GM19397 (cell line): Measurements from ENCODE around the gene ARHGAP21.

Source experiments
- ATAC-seq: cut with Tn5 transposase; IDR thresholded peaks from one replicate; pipeline ENCODE4 v1.9.1; 2021; ENCODE audit warnings: mild to moderate bottlenecking, moderate library complexity; ENCODE audit not compliant: unreplicated experiment

ARHGAP21 gene

DNA sequence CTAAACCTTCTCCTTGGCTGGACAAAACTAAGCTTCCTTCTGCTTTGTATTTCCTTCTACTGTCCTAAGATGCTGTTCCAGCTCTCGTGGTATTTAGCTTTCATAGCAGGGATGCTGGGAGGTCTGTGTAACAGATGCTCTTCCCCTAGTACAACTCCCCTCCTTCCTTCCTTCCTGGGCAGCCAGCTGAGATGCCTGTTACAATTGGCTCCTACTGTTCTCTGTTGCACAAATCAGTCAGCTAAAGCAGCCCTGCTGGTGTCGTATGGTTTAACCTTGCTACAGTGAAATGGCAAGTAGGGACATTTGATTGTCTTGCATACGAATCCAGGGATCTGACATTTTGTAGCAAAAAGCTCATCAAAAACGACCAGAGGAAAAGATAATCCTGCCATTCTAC lies 143.8 kb downstream of the ARHGAP21 start:
- ATAC-seq: no peak

DNA sequence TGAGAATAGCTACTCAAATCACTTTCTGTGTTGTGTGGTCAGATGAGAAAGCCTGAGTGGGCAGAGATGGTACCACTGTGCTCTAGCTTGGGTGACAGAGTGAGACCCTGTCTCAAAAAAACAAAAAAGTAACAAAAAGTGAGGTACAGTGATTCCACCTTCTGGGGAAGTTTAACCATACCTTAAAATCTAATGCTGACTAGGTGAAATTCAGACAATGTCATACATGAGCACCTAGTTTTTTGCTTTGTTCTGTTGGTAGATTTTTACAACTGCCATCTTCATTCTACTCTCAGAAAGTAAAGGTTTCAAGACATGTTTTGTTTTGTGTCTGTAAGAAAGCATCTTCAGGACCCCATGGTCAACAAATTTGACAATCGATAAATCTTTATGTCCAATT lies 144.2 kb downstream of the ARHGAP21 start:
- ATAC-seq: no peak

DNA sequence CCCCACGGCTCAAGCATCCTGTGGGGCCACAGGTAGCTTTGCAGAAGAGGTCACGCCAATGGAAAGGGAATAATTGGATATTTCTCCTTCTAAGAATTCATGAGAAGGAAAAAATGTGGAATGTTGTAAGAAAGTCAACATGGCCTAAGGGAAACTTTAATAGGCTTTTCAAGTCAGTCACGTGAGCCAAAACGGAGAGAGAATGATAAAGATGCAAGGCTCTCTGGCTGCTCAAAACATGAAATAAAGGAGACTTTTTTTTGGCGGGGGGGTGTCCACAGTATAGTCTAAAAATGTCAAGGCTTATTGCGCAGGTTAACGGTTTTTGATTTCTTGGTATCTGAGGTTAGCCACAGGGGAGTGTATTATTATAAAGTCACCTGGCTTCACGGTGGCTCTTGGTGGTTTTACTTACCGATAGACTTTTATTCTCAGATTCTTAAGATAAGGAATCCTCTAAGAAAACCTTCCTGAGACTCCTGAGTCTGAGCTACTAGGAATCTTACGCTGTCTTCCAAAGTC lies 148.1 kb downstream of the ARHGAP21 start:
- ATAC-seq: no peak

DNA sequence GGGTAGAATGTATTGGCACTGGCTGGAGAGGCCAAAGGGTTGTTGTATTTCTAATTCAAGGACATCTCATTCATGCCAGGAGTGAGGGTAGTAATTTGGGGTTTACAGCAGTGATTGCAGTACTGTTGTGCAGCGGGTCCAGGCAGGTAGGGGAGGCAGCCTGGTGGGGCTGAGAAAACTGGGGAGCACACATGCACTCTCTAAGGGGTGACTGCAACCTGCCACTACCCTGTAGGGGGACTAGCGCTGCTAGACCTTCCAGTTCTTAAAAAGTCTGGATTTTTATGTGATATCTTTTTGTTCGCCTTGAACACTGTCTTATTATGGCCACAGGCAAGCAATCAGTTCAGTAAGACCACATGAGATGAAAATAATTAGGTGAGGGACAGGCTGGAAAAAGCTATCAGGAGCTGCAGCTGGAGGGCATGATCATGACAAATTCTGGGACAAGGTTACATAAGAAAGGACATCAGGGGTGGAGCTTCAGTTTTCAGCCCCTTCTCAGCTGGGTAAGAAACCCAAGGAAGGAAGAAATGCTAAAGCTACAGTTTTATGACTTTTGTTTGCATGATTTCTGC lies 149.0 kb downstream of the ARHGAP21 start:
- no peak for ATAC-seq

DNA sequence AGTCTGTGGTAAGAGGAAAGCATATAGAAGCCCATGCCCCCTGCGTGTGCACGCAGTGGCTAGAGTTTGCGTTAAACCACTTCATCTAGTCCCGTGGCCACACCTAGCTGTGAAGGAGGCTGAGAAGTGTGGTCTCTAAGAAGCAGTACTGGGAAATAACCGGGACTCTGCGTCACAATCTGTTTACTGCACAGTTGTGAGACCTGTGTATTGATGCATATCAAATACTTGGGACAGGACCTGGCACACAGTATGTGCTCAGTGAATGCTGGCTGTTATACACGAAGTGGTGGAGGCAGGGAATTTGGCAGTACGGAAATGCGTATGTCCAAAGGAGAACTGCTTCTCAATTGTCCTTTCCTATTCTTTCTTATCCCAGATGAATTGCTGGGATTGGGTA lies 149.5 kb downstream of the ARHGAP21 start:
- no peak for ATAC-seq

DNA sequence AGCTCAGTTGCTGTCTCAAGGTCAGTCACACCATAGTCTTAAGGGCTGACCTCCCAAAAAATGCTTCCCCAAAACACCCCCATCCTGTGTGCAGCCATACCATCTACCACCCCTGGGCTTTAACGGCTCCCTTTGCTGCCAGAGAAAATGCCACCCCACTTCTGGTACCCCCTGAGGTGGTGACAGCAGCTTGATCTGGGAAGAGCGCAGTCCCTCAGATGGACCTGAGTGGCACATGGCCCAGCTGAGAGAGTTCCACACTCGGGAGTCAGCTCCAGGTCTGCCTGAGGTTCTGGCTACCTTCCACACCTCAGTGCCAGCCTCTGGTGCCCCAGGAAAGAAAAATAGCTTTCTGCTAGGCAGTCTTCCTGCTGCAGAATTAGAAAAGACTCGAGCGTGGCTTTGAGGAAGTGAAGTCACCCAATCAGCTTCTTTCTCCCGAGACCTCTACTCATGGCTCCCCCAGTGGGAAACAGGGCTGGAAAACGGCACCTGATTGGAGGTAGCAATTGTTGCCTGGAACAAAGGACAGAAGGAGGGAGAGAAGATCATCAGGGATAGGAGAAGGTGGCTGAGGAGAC lies 151.7 kb downstream of the ARHGAP21 start:
- ATAC-seq: no peak

DNA sequence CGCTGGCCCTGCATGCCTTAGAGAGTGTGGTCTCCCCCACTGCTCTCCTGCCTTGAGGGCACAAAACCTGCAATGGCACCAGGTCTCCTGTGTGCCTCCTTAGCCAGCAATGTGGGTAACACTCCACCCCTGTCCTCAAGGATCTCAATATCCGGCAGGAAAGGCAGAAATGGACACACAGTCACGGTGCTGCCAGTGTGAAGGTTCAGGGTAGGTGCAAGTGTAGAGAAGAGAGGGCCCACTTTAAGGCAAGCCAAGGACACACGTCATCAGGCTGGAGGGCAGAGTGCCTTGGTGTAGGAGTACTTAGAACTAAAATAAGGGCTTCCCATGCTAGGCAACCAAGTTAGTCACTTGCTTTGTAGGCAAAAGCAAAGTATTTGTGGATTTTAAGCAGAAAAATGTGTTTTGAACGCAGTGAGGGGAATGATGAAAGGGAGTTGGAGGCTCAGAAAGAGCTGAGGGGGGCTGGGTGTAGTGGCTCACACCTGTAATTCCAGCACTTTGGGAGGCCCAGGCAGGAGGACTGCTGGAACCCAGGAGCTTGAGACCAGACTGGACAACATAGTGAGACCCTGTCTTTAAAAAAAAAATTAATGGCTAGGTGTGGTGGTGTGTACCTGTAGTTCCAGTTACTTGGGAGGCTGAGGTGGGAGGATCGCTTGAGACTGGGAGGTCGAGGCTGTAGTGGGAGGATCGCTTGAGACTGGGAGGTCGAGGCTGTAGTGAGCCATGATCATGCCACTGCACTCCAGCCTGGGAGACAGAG lies 152.8 kb downstream of the ARHGAP21 start:
- ATAC-seq: no peak

DNA sequence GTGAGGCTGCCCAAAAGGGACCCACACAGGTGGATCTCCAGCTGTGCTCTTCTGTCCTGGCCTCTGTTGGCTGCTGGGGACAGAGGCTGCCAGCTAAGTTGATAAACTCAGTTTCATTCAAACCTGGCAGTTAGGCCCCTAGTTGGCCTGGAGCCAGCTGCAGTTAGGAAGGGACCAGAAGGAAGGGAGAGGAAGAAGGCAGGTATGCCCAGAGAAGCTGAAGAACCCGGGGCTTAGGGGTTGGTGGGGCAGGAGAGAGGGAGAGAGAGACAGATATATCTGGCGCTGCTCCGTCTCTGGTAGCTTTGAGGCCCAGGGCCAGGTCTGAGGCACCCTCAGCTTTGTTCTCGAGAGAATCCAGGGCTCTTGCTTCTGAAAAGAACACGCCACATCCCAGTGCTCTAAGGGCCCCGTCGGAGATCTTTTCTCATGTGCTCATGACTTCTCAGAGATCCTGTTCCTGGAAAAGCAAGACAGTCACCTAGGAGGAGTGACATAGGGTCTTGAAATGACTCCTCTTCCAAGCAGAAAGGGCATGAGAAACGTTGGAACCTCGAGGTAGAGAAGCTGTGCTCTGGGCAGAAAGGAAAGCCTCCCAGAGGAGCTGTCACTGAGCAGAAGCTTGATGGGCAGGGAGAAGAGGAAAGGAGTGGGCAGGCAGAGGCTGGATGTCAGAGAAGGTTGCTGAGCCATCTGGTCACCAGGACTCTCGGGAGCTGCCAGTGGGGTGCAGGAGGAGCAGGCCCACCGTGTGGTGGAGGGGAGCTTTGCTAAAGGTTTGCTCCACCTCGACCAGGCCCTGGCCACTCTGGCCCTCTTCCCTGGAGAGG lies 153.6 kb downstream of the ARHGAP21 start:
- ATAC-seq: no peak

DNA sequence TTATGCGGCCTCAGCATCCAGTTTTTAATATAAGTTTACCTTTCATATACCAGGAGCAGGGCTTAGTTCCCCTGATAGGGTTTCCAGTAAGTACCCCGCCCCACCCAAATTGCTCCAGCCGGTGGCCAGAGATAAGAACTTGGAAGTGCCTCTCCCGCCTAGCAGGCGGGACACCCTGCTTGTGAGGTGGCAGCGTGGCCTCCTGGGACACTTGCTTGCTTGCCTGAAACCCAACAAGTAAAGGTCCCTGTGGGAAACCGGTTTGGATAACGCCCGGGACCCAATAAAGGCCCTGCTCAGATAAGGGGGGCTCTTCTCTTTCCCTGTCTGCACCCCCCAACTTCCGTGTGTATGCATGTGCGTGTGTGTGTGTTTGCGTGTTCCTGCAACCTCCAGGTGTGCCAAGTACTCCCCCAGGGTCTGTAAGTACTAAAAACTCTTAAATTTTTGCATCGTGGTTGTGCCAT lies 154.3 kb downstream of the ARHGAP21 start:
- ATAC-seq: no peak

DNA sequence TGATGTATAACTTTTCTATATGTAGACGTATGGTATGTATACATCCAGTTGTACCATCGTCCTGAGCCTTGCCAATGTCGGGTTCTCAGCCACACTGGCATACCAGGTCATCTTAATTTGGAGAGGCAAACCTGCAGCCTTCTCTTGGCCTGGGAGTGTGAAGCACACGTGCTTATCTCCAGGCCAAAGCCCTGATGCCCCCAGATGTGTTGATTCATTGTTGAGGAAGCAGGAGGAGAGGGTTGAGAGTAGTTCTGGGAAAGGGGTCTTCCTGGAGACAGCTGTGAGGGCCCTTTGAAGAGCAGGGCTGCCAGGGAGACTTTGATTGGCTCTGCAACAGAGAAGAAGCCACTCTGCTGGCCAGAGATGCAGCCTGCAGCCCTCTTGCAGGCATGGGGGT lies 155.6 kb downstream of the ARHGAP21 start:
- no peak for ATAC-seq

DNA sequence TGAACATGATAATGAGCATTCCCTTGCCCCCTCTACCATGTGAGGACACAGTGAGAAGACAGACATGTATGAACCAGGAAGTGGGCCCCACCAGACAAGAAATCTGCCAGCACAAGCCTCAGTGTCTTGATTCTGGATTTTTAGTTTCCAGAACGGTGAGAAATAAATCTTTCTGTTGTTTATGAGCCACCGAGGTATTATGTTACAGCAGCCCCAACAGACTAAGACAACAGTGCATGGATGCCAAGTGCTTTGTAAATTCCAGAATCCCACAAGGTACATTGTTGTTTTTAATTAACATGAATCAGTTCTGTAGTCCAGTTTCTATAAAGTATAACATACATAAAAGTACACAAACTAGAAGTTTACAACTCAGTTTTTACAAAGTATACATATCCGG lies 162.2 kb downstream of the ARHGAP21 start:
- no peak for ATAC-seq

DNA sequence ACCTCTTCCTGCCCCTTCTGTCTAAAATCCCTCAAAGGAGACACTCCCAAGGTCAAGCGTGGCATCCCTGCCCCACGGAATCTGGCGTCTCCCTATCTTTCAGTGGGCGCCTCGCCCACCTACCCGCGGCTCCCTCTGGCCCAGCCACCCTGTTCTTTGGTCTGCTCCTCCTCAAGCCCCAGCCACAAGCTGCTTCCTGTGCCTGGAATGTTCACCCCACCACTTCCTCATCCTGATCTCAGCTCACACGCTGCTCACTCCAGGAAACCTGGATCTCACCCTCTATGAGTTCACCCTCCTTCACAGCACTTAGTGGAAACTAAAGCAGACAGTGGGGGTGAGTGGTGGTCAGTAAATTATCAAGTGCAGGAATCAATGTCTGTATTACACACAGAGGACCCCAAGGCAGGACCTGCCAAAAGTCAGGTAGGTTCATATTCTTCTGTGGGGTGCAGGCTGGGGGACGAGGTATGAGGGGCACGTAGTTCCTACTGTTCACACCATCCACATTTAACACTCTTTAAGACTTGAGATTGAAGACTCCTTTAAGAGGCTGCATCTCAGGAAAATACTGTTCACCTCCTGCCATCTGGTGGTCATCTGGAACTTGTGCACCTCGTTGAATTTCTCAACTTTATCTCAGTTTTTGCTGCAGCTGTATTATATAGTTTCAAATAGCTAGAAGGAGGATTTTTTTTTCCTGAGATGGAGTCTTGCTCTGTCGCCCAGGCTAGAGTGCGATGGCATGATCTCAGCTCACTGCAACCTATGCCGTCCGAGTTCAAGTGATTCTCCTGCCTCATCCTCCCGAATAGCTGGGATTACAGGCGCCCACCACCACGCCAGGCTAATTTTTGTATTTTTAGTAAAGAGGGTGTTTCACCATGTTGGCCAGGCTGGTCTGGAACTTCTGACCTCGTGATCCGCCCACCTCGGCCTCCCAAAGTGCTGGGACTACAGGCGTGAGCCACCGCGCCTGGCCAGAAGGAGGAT lies 166.6 kb downstream of the ARHGAP21 start:
- no peak for ATAC-seq

DNA sequence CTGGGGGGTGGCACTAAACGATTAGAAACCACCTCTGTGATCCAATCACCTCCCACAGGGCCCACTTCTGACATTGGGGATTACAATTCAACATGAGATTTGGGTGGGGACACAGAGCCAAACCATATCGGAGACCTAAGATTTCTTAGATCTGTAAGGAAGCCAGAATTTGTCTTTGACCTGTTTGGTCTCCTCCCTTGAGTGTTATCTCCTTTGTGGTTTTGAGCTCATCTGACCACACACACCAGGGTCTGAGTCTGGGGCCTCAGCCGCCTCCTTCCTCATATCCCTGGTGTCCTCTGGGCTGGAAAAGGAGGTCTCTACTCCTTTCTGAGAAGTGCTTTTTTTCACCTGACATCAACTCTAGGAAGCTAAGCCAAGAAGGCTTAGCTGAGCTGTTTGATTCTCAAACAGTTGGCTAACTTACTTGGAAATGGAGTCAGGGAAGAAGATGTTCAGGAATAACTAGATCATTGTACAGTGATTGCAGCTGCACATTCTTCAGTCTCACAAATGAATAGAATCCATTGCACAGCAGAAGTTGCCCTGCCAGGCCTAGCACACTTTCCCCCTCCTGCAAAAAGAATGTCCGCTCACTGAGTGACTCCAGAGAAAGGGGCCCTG lies 167.4 kb downstream of the ARHGAP21 start:
- no peak for ATAC-seq

DNA sequence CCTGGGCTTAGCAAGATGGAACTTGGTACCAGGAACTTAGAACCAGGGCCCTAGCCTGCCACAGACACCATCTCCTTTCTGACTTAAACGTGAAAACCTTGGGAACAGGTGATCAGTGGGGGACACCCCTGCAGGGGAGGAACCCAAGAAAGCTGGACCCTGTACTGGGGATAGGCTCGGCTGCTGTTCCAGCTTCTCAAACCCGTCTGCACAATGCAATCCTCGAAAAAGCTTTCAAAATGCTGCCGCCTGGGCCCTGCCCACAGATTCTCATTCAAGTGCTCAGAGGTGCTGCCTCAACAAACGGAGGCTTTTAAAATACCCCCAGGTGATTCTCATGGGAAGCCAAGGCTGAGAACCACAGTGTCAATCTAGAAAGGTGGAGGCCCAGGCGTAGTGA lies 169.7 kb downstream of the ARHGAP21 start:
- no peak for ATAC-seq

DNA sequence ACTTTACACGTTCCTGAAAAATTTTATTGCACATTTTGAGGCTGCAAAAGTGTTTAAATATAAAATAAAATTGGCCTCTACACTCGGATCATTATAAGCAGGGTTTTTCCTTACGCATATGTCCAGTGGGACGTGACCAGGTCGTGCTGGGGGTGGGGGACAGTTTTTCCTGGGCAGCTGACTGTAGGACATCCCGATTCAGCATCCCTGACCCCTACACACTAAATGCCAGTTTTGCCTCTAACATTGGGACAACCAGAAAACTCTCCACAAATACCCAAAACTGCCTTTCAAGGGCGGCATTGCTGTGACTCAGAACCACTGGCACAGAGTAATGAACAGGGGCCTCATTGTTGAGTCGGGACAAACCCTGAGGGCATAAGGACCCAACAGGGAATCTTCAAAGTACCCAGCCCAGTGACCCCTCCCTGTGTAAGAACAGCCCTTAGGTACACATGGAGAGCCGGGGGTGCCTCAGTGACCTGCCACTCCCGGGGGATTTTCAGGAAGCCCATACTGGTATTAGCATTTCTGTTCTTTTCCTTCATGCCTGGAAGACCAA lies 170.6 kb downstream of the ARHGAP21 start:
- no peak for ATAC-seq

DNA sequence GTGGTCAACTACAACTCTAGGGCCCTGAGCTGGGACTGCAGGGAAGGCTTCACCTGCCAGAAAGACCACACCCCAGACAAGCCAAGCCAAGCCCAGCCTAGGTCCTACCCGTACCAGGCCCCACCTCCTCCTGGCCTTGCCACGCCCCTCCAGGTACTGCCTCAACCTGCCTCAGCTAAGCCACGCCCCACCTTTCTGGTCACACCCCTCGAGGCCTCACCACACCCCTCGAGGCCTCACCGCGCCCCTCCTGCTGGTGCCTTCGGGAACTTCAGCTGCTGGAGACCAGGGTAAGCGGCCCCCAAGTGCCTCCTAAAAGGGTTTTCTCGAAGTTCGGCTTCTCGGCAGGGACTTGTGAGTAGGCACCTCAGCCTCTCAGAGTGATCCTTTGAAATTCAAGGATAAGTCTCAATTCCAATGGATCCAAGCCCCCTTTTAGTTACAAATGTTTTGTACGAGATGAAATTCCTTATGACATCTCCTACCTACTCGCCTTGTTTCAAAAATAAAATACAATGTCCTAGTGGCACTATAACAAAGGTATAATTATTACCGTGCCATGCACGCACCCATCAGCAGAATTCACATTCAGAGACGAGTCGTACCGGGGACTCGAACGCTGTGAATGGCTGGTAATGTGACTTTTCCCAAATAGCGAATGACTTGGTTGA lies 171.2 kb downstream of the ARHGAP21 start:
- ATAC-seq: no peak

DNA sequence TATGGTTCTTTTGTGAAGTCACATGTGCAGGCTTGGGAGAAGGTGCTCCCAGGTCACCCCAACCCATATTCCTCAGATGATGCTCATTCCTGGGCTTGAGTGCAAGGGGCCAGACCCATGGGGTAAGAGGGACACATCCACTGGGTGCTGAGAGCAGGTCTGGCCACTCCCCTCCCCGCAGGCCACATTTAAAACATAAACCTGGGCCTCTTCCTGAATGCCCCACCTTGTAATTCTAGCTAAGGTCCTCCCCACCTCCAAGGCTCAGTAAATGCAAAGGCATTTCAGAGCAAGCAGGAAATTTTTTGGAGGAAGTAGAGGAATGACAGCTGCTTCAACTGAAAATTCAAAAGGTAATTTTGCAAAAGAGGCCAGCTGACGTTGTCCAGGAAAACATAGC lies 172.5 kb downstream of the ARHGAP21 start:
- no peak for ATAC-seq

DNA sequence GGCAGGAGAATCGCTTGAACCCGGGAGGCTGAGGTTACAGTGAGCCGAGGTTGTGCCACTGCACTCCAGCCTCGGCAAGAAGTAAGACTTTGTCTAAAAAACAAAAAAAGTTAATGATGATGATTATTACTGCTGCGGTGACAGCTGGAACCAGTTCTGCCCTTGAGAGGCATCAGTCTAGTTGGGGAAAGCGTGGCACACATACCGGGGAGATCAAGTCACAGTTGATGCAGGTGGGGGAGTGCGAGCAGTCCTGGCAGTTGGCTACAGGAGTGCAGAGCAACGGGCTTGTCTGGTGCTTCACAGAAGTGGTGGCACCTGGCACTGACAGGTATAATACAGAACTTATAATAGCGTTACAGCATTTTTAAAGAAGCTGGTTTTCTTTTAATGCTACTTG lies 173.0 kb downstream of the ARHGAP21 start:
- no peak for ATAC-seq

DNA sequence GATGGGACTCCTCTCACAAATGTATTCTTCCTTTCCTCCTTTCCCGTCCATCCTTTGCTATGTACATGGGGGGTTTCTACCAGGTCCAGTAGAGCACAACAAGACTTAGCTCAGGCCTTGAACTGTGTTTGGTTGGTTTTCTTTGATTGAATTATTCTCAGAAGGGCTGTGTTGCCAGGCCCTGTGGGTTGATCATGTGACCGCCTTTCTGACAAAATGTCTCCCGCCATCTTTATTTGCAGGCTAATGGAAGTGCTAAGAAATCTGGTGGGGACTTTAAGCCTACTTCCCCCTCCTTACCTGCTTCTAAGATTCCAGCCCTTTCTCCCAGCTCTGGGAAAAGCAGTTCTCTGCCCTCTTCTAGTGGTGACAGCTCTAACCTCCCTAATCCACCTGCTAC lies 178.1 kb downstream of the ARHGAP21 start:
- ATAC-seq: no peak
